HG03342 (cell line): ENCODE results near the gene DNALI1.
"Not testable (repeated sequence)": the region's sequence is repeated elsewhere in the genome, so short reads cannot be mapped to it uniquely, and the experiment has no call there.

ENCODE experiments used
- ATAC-seq: cut with Tn5 transposase; IDR thresholded peaks from one replicate; pipeline ENCODE4 v1.9.1; 2021; ENCODE audit warnings: mild to moderate bottlenecking, moderate library complexity; ENCODE audit not compliant: unreplicated experiment

Gene DNALI1

GRCh38 chr1:37556712-37557196 is at the start of gene DNALI1:
Gene DNALI1 (plus strand): TSS chr1:37556940. CDS start chr1:37556995, 55 bp downstream.
- no peak for ATAC-seq

GRCh38 chr1:37509181-37509580 is 47.6 kb upstream of the DNALI1 start:
- ATAC-seq, result no peak

GRCh38 chr1:37513795-37514349 is 42.9 kb upstream of the DNALI1 start:
- ATAC-seq, result peak; percentile 22

- ATAC-seq, result peak; percentile 78
These were observed 42.2 kb upstream of the DNALI1 start, which contains the start of gene MEAF6 for GRCh38 chr1:37514350-37515184. Gene MEAF6 (minus strand): TSS chr1:37514766. CDS start chr1:37514746, 20 bp downstream.

GRCh38 chr1:37515185-37516034 is 41.3 kb upstream of the DNALI1 start:
- ATAC-seq, result no peak

GRCh38 chr1:37517569-37517968 is 39.2 kb upstream of the DNALI1 start:
- ATAC-seq, result no peak

- not testable (repeated sequence) for ATAC-seq
These were observed 38.5 kb upstream of the DNALI1 start for GRCh38 chr1:37518241-37518640.

- not testable (repeated sequence) for ATAC-seq
These were observed 37.8 kb upstream of the DNALI1 start for GRCh38 chr1:37518929-37519328.

GRCh38 chr1:37519613-37520012 is 37.1 kb upstream of the DNALI1 start:
- ATAC-seq, result no peak

- not testable (repeated sequence) for ATAC-seq
These were observed 26.9 kb upstream of the DNALI1 start for GRCh38 chr1:37529888-37530287.

- ATAC-seq, result not testable (repeated sequence)
These were observed 24.2 kb upstream of the DNALI1 start for GRCh38 chr1:37532418-37533156.

- ATAC-seq, result no peak
These were observed 23.2 kb upstream of the DNALI1 start for GRCh38 chr1:37533317-37534093.

- no peak for ATAC-seq
These were observed 19.4 kb upstream of the DNALI1 start for GRCh38 chr1:37537378-37537777.

- ATAC-seq, result not testable (repeated sequence)
These were observed 17.6 kb upstream of the DNALI1 start for GRCh38 chr1:37539154-37539553.

GRCh38 chr1:37540036-37540785 is 16.5 kb upstream of the DNALI1 start:
- ATAC-seq, result no peak

GRCh38 chr1:37544530-37544929 is 12.2 kb upstream of the DNALI1 start:
- ATAC-seq, result no peak

- ATAC-seq, result no peak
These were observed 11.7 kb upstream of the DNALI1 start for GRCh38 chr1:37545019-37545418.

GRCh38 chr1:37549341-37549740 is 7.4 kb upstream of the DNALI1 start:
- ATAC-seq, result no peak

GRCh38 chr1:37553598-37553926 is 3.2 kb upstream of the DNALI1 start:
- ATAC-seq, result no peak
